ENCODE data around the gene ADGRL3.

ADGRL3 gene

DNA sequence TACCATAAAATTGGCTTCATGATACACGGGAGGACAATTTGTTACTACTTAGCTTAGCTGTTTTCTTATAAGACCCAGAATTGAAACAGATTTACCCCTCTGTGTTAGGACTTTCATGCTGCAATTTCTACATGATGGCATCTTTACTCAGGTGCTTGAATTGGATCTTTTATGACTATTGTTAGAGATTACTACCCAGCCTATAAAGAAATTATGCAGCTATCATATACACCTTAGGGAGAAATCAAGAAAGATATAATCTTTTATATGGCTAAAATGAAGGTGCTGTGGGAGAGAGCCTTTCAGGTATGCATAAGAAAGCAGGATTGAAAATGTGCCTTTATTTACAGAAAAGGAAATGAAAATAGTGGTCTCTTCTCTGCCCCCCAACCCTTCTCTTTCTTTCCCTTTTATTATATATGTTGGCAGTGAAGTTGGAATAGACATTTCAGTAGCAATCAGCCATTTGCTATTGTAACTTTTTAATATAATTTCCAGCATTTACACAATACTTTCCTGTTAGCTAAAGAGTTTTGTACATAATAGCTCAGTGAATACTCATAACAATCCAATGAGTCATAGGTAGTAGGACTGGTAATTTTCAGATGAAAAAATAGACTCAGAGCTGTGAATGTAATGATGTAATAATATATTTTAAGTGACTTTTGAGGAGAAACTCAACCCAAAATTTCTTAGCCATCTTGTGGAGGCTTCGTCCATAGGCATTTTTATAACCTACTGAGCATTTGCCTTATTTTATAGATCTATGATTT is 311.8 kb downstream of the ADGRL3 start:
- no peak for TF ChIP-seq ZFX (IDR thresholded peaks at IDR 0.05)
- TF ChIP-seq, protein P1, sequence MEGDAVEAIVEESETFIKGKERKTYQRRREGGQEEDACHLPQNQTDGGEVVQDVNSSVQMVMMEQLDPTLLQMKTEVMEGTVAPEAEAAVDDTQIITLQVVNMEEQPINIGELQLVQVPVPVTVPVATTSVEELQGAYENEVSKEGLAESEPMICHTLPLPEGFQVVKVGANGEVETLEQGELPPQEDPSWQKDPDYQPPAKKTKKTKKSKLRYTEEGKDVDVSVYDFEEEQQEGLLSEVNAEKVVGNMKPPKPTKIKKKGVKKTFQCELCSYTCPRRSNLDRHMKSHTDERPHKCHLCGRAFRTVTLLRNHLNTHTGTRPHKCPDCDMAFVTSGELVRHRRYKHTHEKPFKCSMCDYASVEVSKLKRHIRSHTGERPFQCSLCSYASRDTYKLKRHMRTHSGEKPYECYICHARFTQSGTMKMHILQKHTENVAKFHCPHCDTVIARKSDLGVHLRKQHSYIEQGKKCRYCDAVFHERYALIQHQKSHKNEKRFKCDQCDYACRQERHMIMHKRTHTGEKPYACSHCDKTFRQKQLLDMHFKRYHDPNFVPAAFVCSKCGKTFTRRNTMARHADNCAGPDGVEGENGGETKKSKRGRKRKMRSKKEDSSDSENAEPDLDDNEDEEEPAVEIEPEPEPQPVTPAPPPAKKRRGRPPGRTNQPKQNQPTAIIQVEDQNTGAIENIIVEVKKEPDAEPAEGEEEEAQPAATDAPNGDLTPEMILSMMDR (conservative IDR thresholded peaks at IDR 0.05): no peak
- H3K27ac ChIP-seq: no peak overlapping the region

DNA sequence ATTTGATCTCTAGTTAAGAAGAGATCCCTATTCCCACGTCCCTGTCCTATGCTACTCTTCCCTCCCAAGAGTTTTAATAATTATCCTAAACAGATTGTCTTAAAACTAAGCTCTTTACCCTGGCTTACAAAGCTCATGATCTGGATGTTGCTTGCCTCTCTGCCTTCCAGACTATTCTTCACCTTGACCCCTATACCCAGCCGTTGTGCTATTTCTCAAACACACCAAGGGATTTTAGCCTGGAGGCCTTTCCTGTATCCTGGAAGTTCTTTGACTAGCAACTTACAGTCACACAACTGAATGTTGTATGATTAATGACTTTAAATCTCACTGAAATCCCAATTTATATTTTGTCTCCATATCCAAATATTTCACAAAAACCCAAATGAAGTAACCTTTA is 314.9 kb downstream of the ADGRL3 start:
- no peak overlapping the region for H3K27ac ChIP-seq
- no peak for TF ChIP-seq ZFX (IDR thresholded peaks at IDR 0.05)
- TF ChIP-seq, protein P1 (conservative IDR thresholded peaks at IDR 0.05): no peak

DNA sequence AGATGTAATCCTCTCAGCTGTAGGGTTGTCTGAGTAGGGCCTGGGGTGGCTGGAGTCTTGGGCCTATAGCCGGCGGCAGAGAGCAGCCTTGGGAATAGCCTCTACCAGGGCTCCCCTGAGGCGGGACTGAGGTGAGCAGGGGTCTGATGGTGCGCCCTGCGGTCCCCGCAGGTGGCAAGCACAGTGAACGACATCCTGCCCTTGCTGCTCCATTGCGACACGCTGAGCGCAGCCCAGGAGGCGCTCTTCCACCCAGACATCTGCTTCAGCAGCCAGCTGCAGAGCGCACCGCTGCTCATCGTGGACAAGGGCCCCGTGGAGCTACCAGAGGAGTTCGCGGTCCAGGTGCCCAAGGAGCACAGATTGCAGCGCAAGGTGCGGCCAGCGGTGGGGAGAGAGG is 317.0 kb downstream of the ADGRL3 start:
- H3K27ac ChIP-seq: no peak overlapping the region
- no peak for TF ChIP-seq ZFX (IDR thresholded peaks at IDR 0.05)
- TF ChIP-seq, protein P1 (conservative IDR thresholded peaks at IDR 0.05): peak; percentile 52

DNA sequence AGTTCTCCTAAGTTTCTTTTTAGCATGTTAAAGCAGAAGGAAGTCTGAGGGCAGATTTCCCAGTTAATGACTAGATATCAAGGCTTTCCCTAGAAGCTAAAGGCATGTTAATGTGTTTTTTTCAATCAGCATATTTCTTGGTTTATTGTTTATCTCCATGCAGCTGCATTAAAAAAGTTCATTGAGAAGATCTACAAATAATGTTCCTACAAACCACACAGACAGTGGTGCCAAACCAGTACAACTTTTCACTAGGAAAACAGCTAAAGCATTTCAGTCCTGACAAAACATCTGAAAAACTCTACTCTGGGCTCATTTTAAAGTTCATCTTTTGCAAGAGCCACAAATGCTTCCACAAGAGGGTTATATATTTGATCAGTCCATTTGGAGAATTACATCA is 320.0 kb downstream of the ADGRL3 start:
- no peak overlapping the region for H3K27ac ChIP-seq
- TF ChIP-seq ZFX (IDR thresholded peaks at IDR 0.05): no peak
- TF ChIP-seq, protein P1 (conservative IDR thresholded peaks at IDR 0.05): no peak

DNA sequence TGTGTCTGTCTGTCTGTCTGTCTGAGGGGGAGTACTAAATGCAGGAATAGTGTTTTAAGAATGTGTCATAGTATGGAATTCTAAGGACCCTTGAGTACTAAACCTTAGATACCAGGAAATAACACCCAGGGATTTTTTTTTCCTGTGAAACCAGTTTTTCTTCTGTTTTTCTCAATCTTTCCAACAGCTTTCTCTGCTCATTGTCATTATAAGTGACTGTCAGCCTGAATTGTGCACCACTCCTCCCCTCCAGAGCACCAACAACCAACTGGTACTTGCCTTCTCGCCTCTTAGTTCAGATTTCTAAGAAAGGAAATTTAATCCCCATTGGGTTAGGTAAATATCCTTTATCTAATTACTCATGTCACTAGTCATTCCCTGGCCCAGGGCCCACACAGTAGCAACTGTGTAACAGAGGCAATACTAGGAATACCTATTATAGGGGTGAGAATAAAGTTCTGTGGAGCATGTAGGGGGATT is 320.6 kb downstream of the ADGRL3 start:
- TF ChIP-seq ZFX (IDR thresholded peaks at IDR 0.05): no peak
- TF ChIP-seq, protein P1 (conservative IDR thresholded peaks at IDR 0.05): no peak
- no peak overlapping the region for H3K27ac ChIP-seq

DNA sequence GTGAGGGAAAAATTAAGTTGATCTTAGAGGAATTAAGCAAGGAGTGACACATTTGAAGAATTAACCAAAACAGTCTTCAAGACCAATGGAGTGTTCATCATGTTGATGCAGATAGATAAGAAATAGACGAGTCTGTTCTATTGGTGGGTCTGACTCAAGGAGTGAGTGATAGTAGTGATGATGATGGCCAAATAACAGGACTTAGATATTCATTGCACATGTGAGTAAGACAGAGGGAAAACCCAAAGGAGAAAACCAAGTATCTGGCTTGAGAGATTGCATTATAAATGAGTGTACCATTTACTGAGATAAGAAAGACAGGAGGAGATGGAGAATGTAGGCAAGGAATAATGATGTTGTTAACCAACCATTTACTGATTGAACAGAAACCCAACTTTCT is 321.3 kb downstream of the ADGRL3 start:
- no peak overlapping the region for H3K27ac ChIP-seq
- TF ChIP-seq, protein P1 (conservative IDR thresholded peaks at IDR 0.05): no peak
- TF ChIP-seq ZFX (IDR thresholded peaks at IDR 0.05): no peak

DNA sequence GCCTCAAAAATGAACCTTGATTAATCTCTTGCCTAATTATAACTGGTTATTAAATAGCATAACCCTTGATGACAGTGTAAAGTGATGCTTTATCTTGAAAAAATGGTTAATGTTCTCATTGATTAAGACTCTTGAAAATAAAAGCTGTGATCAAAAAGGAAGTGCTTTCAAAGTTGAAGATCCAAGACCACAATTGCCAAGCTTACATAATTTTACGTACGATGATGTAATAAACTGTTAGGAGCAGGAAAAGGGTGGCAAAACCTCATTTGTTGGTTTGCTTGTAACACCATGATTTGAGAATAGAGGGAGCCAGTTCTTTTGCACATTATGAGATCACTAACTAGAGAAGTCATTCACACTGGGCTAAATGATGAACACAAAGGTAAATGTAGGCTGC is 322.2 kb downstream of the ADGRL3 start:
- no peak for TF ChIP-seq ZFX (IDR thresholded peaks at IDR 0.05)

DNA sequence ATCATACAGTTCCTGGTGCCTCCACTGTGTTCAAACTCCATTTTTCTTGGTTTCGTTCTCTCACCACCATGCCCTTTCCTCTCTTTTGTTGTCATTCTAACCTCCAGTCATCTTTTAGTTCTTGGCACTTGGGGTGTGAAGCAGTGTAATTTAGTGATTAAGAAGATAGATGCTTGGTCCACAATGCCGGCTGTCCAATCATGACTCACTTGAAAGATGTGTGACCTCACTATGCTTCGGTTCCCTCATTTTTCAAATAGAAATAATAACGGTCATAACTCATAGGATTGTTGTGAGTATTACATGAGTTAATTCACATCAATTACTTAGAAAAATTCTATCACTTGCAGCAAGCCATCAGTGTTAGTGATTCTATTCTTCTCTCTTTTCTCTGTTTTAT is 327.8 kb downstream of the ADGRL3 start:
- no peak overlapping the region for H3K27ac ChIP-seq
- TF ChIP-seq, protein P1 (conservative IDR thresholded peaks at IDR 0.05): no peak
- no peak for TF ChIP-seq ZFX (IDR thresholded peaks at IDR 0.05)

More for the DNA sequence above, 322.2 kb downstream of the ADGRL3 start:
- no peak overlapping the region for H3K27ac ChIP-seq
